Fibroblast of gingiva (primary cell): ENCODE results near the gene C3orf49.

ENCODE experiments used
- DNase-seq: peaks from one replicate; pipeline ENCODE4 v3.0.0-alpha.2; 2011; ENCODE audit warnings: low read depth

C3orf49 gene, protein sequence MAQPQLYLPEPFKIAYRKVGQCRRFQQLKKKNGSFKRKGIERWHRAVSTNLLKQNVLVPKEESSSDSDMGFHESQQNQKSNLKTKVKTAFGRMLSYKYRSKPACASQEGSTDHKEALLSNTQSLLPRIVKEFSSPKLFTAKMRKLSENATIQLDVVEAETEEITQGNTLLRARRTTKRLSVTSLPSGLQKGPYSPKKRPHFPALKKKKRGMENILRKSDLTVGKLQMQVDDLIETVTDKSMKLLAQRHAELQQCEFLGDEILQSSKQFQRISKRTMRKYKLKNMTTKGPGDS

DNA sequence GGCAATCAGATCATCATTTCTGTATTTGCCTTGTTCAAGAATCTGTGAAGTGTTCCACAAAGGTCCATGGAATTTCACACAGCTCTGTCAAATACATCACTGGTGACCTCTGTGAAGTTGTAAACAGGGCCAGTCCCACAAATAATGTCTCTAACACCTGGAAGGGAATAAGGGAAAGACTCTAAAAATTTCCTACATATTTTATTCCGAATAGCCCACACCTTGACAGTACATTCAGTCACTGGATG is at the start of gene C3orf49:
TSS of gene C3orf49 (plus strand) at position 149 of the 248 bp plus-strand sequence. CDS start 173 bp downstream, outside the sequence.
- no peak for DNase-seq

DNA sequence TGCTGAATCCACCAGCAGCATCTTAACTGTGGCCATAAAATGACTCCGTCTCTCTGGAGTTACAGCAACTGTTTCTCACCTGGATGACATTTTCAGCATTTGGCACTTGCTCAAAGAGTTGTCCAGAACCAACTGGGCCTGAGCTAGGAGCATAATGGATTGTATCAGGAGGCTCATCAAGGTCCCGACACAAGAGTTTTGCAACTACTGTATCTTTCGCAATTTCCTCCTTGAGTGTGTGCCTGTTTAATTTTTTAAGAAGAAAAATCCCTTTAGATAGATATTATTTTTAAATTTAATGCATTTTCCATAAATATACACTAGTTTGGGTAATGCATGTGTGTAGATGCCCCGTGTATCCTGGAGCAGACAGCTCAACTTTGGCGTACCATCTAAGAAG is 44.3 kb upstream of the C3orf49 start:
- peak; percentile 14 for DNase-seq

GRCh38 chr3:63779227-63779626 is 39.9 kb upstream of the C3orf49 start:
- no peak for DNase-seq

DNA sequence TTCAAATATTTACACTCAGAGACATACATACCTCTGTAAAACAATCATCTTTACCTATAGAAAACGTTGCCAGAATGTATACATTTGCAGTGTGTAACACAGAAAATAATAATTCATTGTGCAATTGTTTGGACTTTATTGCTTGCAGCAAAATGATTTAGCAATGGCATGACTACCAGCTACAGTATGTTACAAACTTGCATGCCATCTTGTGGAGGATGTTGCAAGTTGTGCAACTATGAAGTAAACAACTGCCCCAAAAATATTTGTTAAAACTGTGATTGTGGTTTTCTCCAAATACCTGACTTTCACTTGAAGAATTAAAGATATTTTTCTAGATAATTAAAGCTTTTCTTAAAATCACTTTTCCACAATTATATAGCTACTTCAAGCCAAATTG is 27.1 kb upstream of the C3orf49 start:
- peak; percentile 82 for DNase-seq

GRCh38 chr3:63795438-63795837 is 23.7 kb upstream of the C3orf49 start:
- DNase-seq: no peak

- DNase-seq: no peak
Observed at GRCh38 chr3:63798544-63798943, 20.6 kb upstream of the C3orf49 start.

DNA sequence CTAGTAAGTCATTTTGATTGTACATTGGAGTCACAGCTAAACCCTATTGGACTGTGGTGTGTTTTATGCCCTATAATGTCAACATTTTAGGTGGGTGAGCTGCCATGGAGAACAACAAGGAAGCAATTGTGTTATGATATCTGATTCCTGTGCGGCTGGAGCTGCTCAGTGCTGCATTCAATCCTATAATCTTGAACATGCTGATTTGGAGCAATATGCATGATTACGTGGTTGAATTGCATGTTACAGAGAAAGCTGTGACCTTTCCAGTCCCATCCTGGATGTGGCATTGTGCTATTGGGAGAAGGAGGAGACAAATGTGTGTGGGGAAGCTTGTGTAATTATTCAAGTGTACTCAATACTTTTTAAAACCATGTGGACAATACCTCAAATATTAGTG is 20.1 kb upstream of the C3orf49 start:
- no peak for DNase-seq

DNA sequence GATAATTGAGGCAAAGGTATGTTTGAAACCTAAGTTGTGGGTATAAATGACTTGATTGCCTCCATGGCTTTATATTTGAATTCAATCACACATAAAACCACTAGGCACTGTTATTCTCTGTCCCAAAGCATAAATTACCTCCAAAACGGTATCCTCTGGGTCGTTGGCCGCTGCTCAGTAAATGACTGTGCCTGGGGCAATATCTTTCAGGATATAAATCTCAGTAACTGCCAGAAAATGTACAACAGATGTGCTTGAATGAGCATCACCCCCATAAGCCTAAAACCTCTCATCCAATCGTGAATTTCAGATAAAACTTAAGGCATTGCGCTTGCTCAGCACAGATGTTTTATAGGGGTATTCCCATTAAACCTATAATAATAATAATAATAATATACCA is 19.0 kb upstream of the C3orf49 start:
- DNase-seq: no peak

DNA sequence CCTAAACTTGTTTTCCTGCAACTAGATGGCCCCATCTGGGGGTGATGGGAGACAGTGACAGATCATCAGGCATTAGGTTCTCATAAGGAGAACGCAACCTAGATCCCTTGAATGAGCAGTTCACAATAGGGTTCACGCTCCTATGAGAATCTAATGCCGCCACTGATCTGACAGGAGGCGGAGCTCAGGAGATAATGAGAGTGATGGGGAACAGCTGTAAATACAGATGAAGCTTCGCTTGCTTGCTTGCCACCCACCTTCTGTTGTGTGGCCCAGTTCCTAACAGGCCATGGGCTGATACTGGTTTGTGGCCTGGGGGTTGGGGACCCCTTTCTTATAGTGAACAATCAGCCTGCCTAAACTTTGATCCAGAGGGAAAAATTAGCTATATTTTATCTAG is 15.2 kb upstream of the C3orf49 start:
- no peak for DNase-seq

DNA sequence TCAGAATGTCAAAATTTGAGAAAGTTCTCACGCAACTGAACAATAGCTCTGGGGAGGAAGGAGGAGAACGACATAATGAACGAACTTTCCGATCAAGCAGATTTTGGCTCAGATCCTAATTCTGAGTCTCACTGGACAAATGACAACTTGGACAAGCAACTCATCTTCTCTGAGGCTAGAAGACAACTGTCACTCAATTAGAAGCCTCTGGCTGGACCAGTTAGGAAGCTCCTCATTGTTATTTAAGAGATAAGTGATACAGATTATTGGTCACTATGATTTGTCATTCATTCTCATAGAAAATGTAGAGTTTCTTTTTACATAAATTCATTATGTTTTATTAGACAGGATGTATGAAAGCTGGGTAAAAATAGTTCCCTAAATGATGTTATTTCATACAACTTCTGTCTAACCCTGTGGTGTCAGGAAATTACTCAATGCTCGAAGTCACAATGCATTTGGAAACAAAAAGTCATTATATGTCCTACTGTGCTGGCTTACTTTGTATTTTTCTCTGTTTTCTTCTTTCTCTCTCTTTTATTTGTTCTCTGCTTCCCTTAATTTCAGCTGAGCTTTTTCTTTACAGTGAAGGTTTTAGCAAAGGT is 11.0 kb upstream of the C3orf49 start:
- DNase-seq: no peak

DNA sequence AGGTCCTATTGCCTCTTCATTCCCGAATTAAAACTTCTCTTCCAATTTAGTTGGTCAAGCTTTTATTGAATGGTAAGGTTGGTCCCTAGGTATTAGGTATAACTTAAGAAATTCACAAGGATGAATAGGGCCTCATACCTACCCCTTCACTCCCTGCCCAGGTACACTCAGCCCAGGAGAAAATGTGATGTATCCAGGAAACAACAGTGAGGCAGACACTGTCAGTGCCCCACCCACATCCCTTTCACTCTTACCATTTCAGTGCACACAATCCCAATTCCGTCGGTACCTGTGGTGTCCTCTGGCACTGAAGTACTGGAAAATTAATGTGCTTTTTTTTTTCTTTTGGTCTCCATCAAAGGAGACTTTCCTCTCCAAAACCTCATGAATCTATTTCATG is 10.5 kb upstream of the C3orf49 start:
- no peak for DNase-seq

- no peak for DNase-seq
Observed at GRCh38 chr3:63809607-63810006, 9.5 kb upstream of the C3orf49 start.

DNA sequence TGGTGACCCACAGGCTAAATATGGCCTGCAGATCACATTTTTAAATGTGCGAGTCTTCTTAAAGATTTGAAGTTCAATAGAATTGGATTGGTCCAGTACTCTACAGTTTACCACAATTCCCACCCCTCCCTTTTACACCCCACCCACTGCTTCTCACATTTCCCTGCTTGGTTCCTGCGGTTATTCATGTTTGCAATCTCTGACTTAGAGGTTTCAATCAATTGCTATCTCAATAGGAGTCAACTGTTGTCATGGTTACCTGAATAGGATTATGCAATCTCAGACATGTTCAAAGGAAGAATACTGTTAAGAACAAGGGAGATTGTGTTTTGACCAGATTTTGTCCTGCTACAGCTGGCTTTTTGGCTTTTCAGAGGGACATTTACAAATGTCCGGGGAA is 4.9 kb upstream of the C3orf49 start:
- no peak for DNase-seq

GRCh38 chr3:63817225-63817624 is 1.9 kb upstream of the C3orf49 start:
- DNase-seq: no peak

GRCh38 chr3:63818282-63819150 is 583 bp upstream of the C3orf49 start:
- DNase-seq: peak; percentile 45

GRCh38 chr3:63824309-63824708 is 5.2 kb downstream of the C3orf49 start:
- DNase-seq: peak; percentile 78

- DNase-seq: no peak
Observed at GRCh38 chr3:63830526-63830925, 11.4 kb downstream of the C3orf49 start.

DNA sequence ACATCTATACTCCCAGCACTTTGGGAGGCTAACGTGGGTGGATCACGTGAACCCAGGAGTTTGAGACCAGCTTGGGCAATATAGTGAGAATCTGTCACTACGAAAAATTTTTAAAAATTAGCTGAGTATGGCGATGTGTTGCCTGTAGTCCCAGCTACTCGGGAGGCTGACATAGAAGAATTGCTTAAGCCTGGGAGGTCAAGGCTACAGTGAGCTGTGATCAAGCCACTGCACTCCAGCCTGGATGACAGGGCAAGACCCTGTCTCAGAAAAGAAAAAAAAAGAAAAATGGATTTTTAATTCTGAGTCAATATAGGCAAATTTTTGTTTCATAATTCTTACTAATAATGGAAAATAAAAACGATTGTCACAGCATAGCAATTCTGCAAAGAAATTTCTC is 13.3 kb downstream of the C3orf49 start:
- DNase-seq: no peak

DNA sequence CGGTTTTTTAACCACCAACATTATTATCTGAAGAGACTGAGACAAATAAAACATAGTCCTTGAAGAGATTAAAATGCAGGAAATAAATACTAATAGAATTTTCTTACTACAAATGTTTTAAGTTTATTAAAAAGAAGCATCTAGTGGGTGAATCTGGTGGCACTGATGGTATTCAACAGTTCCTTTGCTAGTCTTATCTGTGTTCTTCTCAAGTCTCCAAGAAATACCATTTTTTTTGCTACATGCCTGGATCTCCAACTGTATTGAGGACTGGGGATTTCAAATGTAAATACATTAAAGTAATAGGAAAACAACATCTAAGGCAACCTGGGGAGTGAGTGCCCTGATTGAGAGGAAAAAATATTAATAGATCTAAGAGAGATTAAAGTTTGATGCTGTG is 22.6 kb downstream of the C3orf49 start:
- DNase-seq: no peak

- no peak for DNase-seq
Observed at GRCh38 chr3:63842127-63842526, 23.0 kb downstream of the C3orf49 start.

DNA sequence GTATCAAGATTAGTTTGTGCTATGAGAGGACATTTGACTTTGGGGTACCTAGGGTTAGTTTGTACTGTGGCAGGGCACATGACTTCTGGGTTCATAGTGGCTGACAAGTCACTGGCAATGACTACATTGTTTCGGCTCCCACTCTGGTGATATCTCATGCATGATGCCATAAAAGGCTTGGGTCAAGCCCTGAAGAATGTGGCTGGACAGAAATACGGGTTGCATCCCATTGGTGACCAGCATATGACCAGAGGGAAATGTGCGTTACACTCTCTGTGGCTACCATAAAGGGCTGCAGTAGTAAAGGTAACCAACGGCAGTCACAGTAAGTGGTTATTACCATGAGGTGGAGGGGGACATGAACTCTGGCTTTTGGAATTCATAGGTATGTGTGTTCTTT is 26.1 kb downstream of the C3orf49 start:
- DNase-seq: no peak

- DNase-seq: no peak
Observed at GRCh38 chr3:63847718-63848450, 28.8 kb downstream of the C3orf49 start.

DNA sequence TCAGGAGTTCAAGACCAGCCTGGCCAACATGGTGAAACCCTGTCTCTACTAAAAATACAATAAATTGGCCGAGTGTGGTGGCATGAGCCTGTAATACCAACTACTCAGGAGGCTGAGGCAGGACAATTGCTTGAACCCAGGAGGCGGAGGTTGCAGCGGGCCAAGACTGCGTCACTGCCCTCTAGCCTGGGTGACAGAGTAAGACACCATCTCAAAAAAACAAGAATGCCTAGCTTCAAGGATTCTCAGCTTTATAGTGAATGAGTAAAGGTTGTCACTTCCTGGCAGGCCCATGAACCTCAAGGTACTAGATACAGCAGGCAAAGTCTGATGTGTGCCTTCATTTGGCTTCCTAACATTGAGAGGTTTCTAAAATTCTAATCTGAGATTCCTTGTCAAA is 30.1 kb downstream of the C3orf49 start:
- no peak for DNase-seq
